OCI-LY7 (cell line): ENCODE results near the gene TBX21. TPM values are rescaled to one million over a fixed set of nuclear protein-coding genes. Genes with fewer than 3 reads are reported as not detected.

ENCODE experiments used
- BruUV-seq: library from RNA; stranded (reverse); fragments of 400-500 nt; replicated peaks from 2 replicates; lab custom pipeline; 2021; lab: Mats Ljungman, UMichigan
- CTCF ChIA-PET: fragments of 300-600 bp; sonication (Branson Sonifier 250); formaldehyde crosslinking; loops from one replicate; lab custom pipeline; 2022; ENCODE audit warnings: antibody characterized with exemption; ENCODE audit not compliant: unreplicated experiment; lab: Charles Lee
- POLR2A ChIA-PET: fragments of 300-600 bp; sonication (Branson Sonifier 250); formaldehyde crosslinking; loops from one replicate; lab custom pipeline; 2022; ENCODE audit warnings: antibody characterized with exemption; lab: Charles Lee
- DNase-seq: peaks from one replicate; pipeline ENCODE4 v3.0.0-alpha.2; 2015; ENCODE audit warnings: low spot score
- H2AFZ ChIP-seq: fragments of 200-600 bp; sonication (generic), shearing (Covaris generic); 2 replicates; pipeline ENCODE4 v1.6.1; 2014; ENCODE audit warnings: mild to moderate bottlenecking, antibody characterized with exemption, low read length, moderate library complexity
- H3K27ac ChIP-seq: fragments of 200-600 bp; sonication (generic); 2 replicates; pipeline ENCODE4 v1.5.1; 2014; ENCODE audit warnings: mixed run types, low read depth, mild to moderate bottlenecking, moderate library complexity, low read length, inconsistent platforms; ENCODE audit not compliant: poor library complexity, severe bottlenecking
- H3K36me3 ChIP-seq: fragments of 200-600 bp; sonication (generic); 2 replicates; pipeline ENCODE4 v1.6.1; 2014; ENCODE audit warnings: mild to moderate bottlenecking, antibody characterized with exemption, low read length, moderate library complexity, mixed read lengths; ENCODE audit not compliant: insufficient read depth
- H3K4me1 ChIP-seq: fragments of 200-600 bp; sonication (generic); 2 replicates; pipeline ENCODE4 v1.5.1; 2014; ENCODE audit warnings: mild to moderate bottlenecking, low read length; ENCODE audit not compliant: insufficient read depth, poor library complexity, severe bottlenecking
- H3K4me2 ChIP-seq: fragments of 200-600 bp; sonication (generic); 2 replicates; pipeline ENCODE4 v1.6.1; 2014; ENCODE audit warnings: mild to moderate bottlenecking, low read length
- H3K4me3 ChIP-seq: fragments of 200-600 bp; sonication (generic); 2 replicates; pipeline ENCODE4 v1.5.1; 2014; ENCODE audit warnings: mild to moderate bottlenecking, low read depth, low read length; ENCODE audit not compliant: poor library complexity, severe bottlenecking
- H3K79me2 ChIP-seq: fragments of 200-600 bp; sonication (generic); 2 replicates; pipeline ENCODE4 v1.6.1; 2016; ENCODE audit warnings: low read depth, mild to moderate bottlenecking, low read length, moderate library complexity, mixed read lengths; ENCODE audit not compliant: insufficient read depth
- H3K9me2 ChIP-seq: fragments of 200-600 bp; sonication (generic); 2 replicates; pipeline ENCODE4 v1.6.1; 2016; ENCODE audit warnings: mild to moderate bottlenecking, low read length, mixed read lengths; ENCODE audit not compliant: insufficient read depth
- H3K9me3 ChIP-seq: fragments of 200-600 bp; sonication (generic); 2 replicates; pipeline ENCODE4 v1.6.1; 2014; ENCODE audit warnings: mild to moderate bottlenecking, mixed run types, low read length, mixed read lengths
- H4K20me1 ChIP-seq: fragments of 200-600 bp; sonication (generic); 2 replicates; pipeline ENCODE4 v1.6.1; 2014; ENCODE audit warnings: mild to moderate bottlenecking, antibody characterized with exemption, low read length, moderate library complexity, mixed read lengths; ENCODE audit not compliant: insufficient read depth
- CTCF ChIP-seq: fragments of 200-600 bp; sonication (generic); conservative IDR thresholded peaks from 2 replicates; pipeline ENCODE4 v1.5.1; 2014; ENCODE audit warnings: mild to moderate bottlenecking, antibody characterized with exemption, low read length, moderate library complexity, mixed read lengths
- EZH2phosphoT487 ChIP-seq: fragments of 200-600 bp; sonication (generic); IDR thresholded peaks from 2 replicates; pipeline ENCODE4 v1.6.1; 2018; ENCODE audit warnings: low read depth, borderline replicate concordance, mild to moderate bottlenecking, mixed run types, antibody characterized with exemption, low read length, moderate library complexity, mixed read lengths
- intact Hi-C: fragments of 100-400 bp; cut with micrococcal nuclease; formaldehyde crosslinking; loops from one replicate; pipeline ENCODE4 v1.10.0; 2022; ENCODE audit not compliant: unreplicated experiment
- total RNA-seq, 2 experiments: library from RNA; depleted of rRNA in 1 of 2; stranded (reverse); fragments of >200 nt in 1 of 2; shearing (Covaris generic) in 1 of 2; gene quantifications; 2 replicates each; pipeline ENCODE4 v1.2.3, GENCODE V29; 2014 to 2022

The TBX21 gene
- total RNA-seq, 2 experiments from 2014 or later = not detected

GRCh38 chr17:47703671-47704070 is 29.4 kb upstream of the TBX21 start:
- ChIA-PET POLR2A (no interaction called here), CTCF (no interaction called here)
- H3K9me2 ChIP-seq = no peaks in the 10 kb centered on the region
- H3K36me3 ChIP-seq = 0 out of 2 replicates have a peak, but pooled peaks cover 7% of the 10 kb centered on the region
- intact Hi-C loops = no loop called here
- DNase-seq = no peak
- no peaks in the 10 kb centered on the region for H3K9me3 ChIP-seq
- H3K4me3 ChIP-seq = no peak overlapping the region
- TF ChIP-seq EZH2phosphoT487 (no peak), CTCF (no peak)
- no TSS peak for BruUV-seq
- H3K4me1 ChIP-seq = peaks cover 34% of the 10 kb centered on the region
- H2AFZ ChIP-seq = peak overlapping the region; percentile 40; the same call in 1 of the 2 replicates
- peak overlapping the region; percentile 40 for H3K4me2 ChIP-seq
- H4K20me1 ChIP-seq = no peaks in the 10 kb centered on the region
- H3K79me2 ChIP-seq = no peaks in the 10 kb centered on the region
- no peak overlapping the region for H3K27ac ChIP-seq

- H2AFZ ChIP-seq = no peak overlapping the region
- BruUV-seq = no TSS peak
- H3K36me3 ChIP-seq = 0 out of 2 replicates have a peak, but pooled peaks cover 4% of the 10 kb centered on the region
- DNase-seq = peak; percentile 33
- peaks cover 34% of the 10 kb centered on the region for H3K4me1 ChIP-seq
- H4K20me1 ChIP-seq = no peaks in the 10 kb centered on the region
- TF ChIP-seq CTCF (no peak), EZH2phosphoT487 (no peak)
- H3K4me2 ChIP-seq = peak overlapping the region; percentile 31; the same call in 1 of the 2 replicates
- intact Hi-C loops = no loop called here
- no peaks in the 10 kb centered on the region for H3K9me3 ChIP-seq
- H3K9me2 ChIP-seq = no peaks in the 10 kb centered on the region
- H3K27ac ChIP-seq = no peak overlapping the region
- no peaks in the 10 kb centered on the region for H3K79me2 ChIP-seq
- H3K4me3 ChIP-seq = no peak overlapping the region
- POLR2A ChIA-PET = interaction anchor here (0.6 kb wide), 1 partner anchor 20 kb away, joined by 4 read pairs; no protein-coding TSS in a partner anchor
- CTCF ChIA-PET = no interaction called here
Observed at GRCh38 chr17:47704116-47704515, 28.9 kb upstream of the TBX21 start.

- POLR2A ChIA-PET = interaction anchor here (0.6 kb wide), 1 partner anchor 20 kb away, joined by 4 read pairs; no protein-coding TSS in a partner anchor
- H3K4me1 ChIP-seq = peaks cover 34% of the 10 kb centered on the region
- H3K9me2 ChIP-seq = no peaks in the 10 kb centered on the region
- no peak overlapping the region for H3K4me3 ChIP-seq
- DNase-seq = no peak
- no peaks in the 10 kb centered on the region for H4K20me1 ChIP-seq
- TF ChIP-seq EZH2phosphoT487 = no peak
- TF ChIP-seq CTCF = no peak
- H3K9me3 ChIP-seq = no peaks in the 10 kb centered on the region
- H2AFZ ChIP-seq = no peak overlapping the region
- no peaks in the 10 kb centered on the region for H3K79me2 ChIP-seq
- no TSS peak for BruUV-seq
- H3K36me3 ChIP-seq = no peaks in the 10 kb centered on the region
- intact Hi-C loops = no loop called here
- CTCF ChIA-PET = no interaction called here
- no peak overlapping the region for H3K4me2 ChIP-seq
- no peak overlapping the region for H3K27ac ChIP-seq
Observed at GRCh38 chr17:47704736-47705135, 28.3 kb upstream of the TBX21 start.
